Measurements from ENCODE around the gene CLEC11A.

The CLEC11A gene

GRCh38 chr19:50710094-50710493 lies 13.1 kb upstream of the CLEC11A start:
- Histone ChIP-seq H3K4me1 (ENCODE audit: control insufficient read depth, insufficient read depth, low read length) (no peaks in the 10 kb centered on the region), H3K9ac (ENCODE audit: low read length) (no peak overlapping the region), H3K27me3 (ENCODE audit: control insufficient read depth, insufficient read depth, low read length) (peaks cover 4% of the 10 kb centered on the region), H3K4me3 (ENCODE audit: low read length) (no peak overlapping the region), H3K9me3 (ENCODE audit: control insufficient read depth, low read length) (no peaks in the 10 kb centered on the region), H3K36me3 (ENCODE audit: control insufficient read depth, insufficient read depth, low read length) (no peaks in the 10 kb centered on the region)

- Histone ChIP-seq H3K36me3 (ENCODE audit: control insufficient read depth, insufficient read depth, low read length) (no peaks in the 10 kb centered on the region), H3K4me1 (ENCODE audit: control insufficient read depth, insufficient read depth, low read length) (no peaks in the 10 kb centered on the region), H3K9ac (ENCODE audit: low read length) (no peak overlapping the region), H3K4me3 (ENCODE audit: low read length) (no peak overlapping the region), H3K9me3 (ENCODE audit: control insufficient read depth, low read length) (no peaks in the 10 kb centered on the region), H3K27me3 (ENCODE audit: control insufficient read depth, insufficient read depth, low read length) (peaks cover 4% of the 10 kb centered on the region)
Measured at GRCh38 chr19:50710612-50711011, 12.6 kb upstream of the CLEC11A start.

GRCh38 chr19:50711196-50711595 lies 12.0 kb upstream of the CLEC11A start:
- Histone ChIP-seq H3K4me1 (ENCODE audit: control insufficient read depth, insufficient read depth, low read length) (no peaks in the 10 kb centered on the region), H3K4me3 (ENCODE audit: low read length) (no peak overlapping the region)

GRCh38 chr19:50711805-50712204 lies 11.4 kb upstream of the CLEC11A start:
- H3K36me3 ChIP-seq (ENCODE audit: control insufficient read depth, insufficient read depth, low read length) = no peaks in the 10 kb centered on the region
- H3K9ac ChIP-seq (ENCODE audit: low read length) = no peak overlapping the region
- no peaks in the 10 kb centered on the region for H3K9me3 ChIP-seq (ENCODE audit: control insufficient read depth, low read length)
- no peaks in the 10 kb centered on the region for H3K4me1 ChIP-seq (ENCODE audit: control insufficient read depth, insufficient read depth, low read length)
- peaks cover 4% of the 10 kb centered on the region for H3K27me3 ChIP-seq (ENCODE audit: control insufficient read depth, insufficient read depth, low read length)
- no peak overlapping the region for H3K4me3 ChIP-seq (ENCODE audit: low read length)

More at GRCh38 chr19:50711196-50711595, 12.0 kb upstream of the CLEC11A start:
- no peaks in the 10 kb centered on the region for H3K9me3 ChIP-seq (ENCODE audit: control insufficient read depth, low read length)
- H3K27me3 ChIP-seq (ENCODE audit: control insufficient read depth, insufficient read depth, low read length) = peaks cover 4% of the 10 kb centered on the region
- H3K36me3 ChIP-seq (ENCODE audit: control insufficient read depth, insufficient read depth, low read length) = no peaks in the 10 kb centered on the region
- H3K9ac ChIP-seq (ENCODE audit: low read length) = no peak overlapping the region

- H3K9me3 ChIP-seq (ENCODE audit: control insufficient read depth, low read length) = no peaks in the 10 kb centered on the region
- H3K27me3 ChIP-seq (ENCODE audit: control insufficient read depth, insufficient read depth, low read length) = peaks cover 13% of the 10 kb centered on the region
- H3K36me3 ChIP-seq (ENCODE audit: control insufficient read depth, insufficient read depth, low read length) = no peaks in the 10 kb centered on the region
- no peaks in the 10 kb centered on the region for H3K4me1 ChIP-seq (ENCODE audit: control insufficient read depth, insufficient read depth, low read length)
- H3K4me3 ChIP-seq (ENCODE audit: low read length) = no peak overlapping the region
- H3K9ac ChIP-seq (ENCODE audit: low read length) = no peak overlapping the region
Measured at GRCh38 chr19:50712833-50713232, 10.3 kb upstream of the CLEC11A start.

- Histone ChIP-seq H3K4me3 (ENCODE audit: low read length) (no peak overlapping the region), H3K27me3 (ENCODE audit: control insufficient read depth, insufficient read depth, low read length) (peaks cover 20% of the 10 kb centered on the region), H3K4me1 (ENCODE audit: control insufficient read depth, insufficient read depth, low read length) (no peaks in the 10 kb centered on the region)
Measured at GRCh38 chr19:50713556-50714236, 9.5 kb upstream of the CLEC11A start.

GRCh38 chr19:50716178-50717025 lies 6.8 kb upstream of the CLEC11A start:
- H3K9ac ChIP-seq (ENCODE audit: low read length) = no peak overlapping the region
- peaks cover 35% of the 10 kb centered on the region for H3K27me3 ChIP-seq (ENCODE audit: control insufficient read depth, insufficient read depth, low read length)
- no peak overlapping the region for H3K4me3 ChIP-seq (ENCODE audit: low read length)
- no peaks in the 10 kb centered on the region for H3K36me3 ChIP-seq (ENCODE audit: control insufficient read depth, insufficient read depth, low read length)
- H3K9me3 ChIP-seq (ENCODE audit: control insufficient read depth, low read length) = no peaks in the 10 kb centered on the region
- no peaks in the 10 kb centered on the region for H3K4me1 ChIP-seq (ENCODE audit: control insufficient read depth, insufficient read depth, low read length)

More at GRCh38 chr19:50713556-50714236, 9.5 kb upstream of the CLEC11A start:
- Histone ChIP-seq H3K9me3 (ENCODE audit: control insufficient read depth, low read length) (no peaks in the 10 kb centered on the region), H3K36me3 (ENCODE audit: control insufficient read depth, insufficient read depth, low read length) (no peaks in the 10 kb centered on the region), H3K9ac (ENCODE audit: low read length) (no peak overlapping the region)

GRCh38 chr19:50717026-50717723 lies 6.0 kb upstream of the CLEC11A start:
- H3K9ac ChIP-seq (ENCODE audit: low read length) = no peak overlapping the region
- no peaks in the 10 kb centered on the region for H3K4me1 ChIP-seq (ENCODE audit: control insufficient read depth, insufficient read depth, low read length)
- H3K4me3 ChIP-seq (ENCODE audit: low read length) = no peak overlapping the region
- H3K9me3 ChIP-seq (ENCODE audit: control insufficient read depth, low read length) = no peaks in the 10 kb centered on the region
- H3K36me3 ChIP-seq (ENCODE audit: control insufficient read depth, insufficient read depth, low read length) = no peaks in the 10 kb centered on the region
- H3K27me3 ChIP-seq (ENCODE audit: control insufficient read depth, insufficient read depth, low read length) = peaks cover 39% of the 10 kb centered on the region

- no peaks in the 10 kb centered on the region for H3K36me3 ChIP-seq (ENCODE audit: control insufficient read depth, insufficient read depth, low read length)
- peaks cover 46% of the 10 kb centered on the region for H3K27me3 ChIP-seq (ENCODE audit: control insufficient read depth, insufficient read depth, low read length)
- no peak overlapping the region for H3K9ac ChIP-seq (ENCODE audit: low read length)
- H3K4me1 ChIP-seq (ENCODE audit: control insufficient read depth, insufficient read depth, low read length) = no peaks in the 10 kb centered on the region
- H3K4me3 ChIP-seq (ENCODE audit: low read length) = no peak overlapping the region
- H3K9me3 ChIP-seq (ENCODE audit: control insufficient read depth, low read length) = no peaks in the 10 kb centered on the region
Measured at GRCh38 chr19:50717891-50718254, 5.3 kb upstream of the CLEC11A start.

GRCh38 chr19:50718255-50719118 lies 4.7 kb upstream of the CLEC11A start:
- Histone ChIP-seq H3K9ac (ENCODE audit: low read length) (no peak overlapping the region), H3K9me3 (ENCODE audit: control insufficient read depth, low read length) (no peaks in the 10 kb centered on the region), H3K27me3 (ENCODE audit: control insufficient read depth, insufficient read depth, low read length) (peaks cover 52% of the 10 kb centered on the region), H3K36me3 (ENCODE audit: control insufficient read depth, insufficient read depth, low read length) (no peaks in the 10 kb centered on the region), H3K4me3 (ENCODE audit: low read length) (no peak overlapping the region), H3K4me1 (ENCODE audit: control insufficient read depth, insufficient read depth, low read length) (no peaks in the 10 kb centered on the region)

GRCh38 chr19:50719119-50719435 lies 4.1 kb upstream of the CLEC11A start:
- H3K9ac ChIP-seq (ENCODE audit: low read length) = no peak overlapping the region
- H3K4me1 ChIP-seq (ENCODE audit: control insufficient read depth, insufficient read depth, low read length) = peaks cover 2% of the 10 kb centered on the region
- H3K4me3 ChIP-seq (ENCODE audit: low read length) = no peak overlapping the region
- no peaks in the 10 kb centered on the region for H3K36me3 ChIP-seq (ENCODE audit: control insufficient read depth, insufficient read depth, low read length)
- no peaks in the 10 kb centered on the region for H3K9me3 ChIP-seq (ENCODE audit: control insufficient read depth, low read length)
- peaks cover 53% of the 10 kb centered on the region for H3K27me3 ChIP-seq (ENCODE audit: control insufficient read depth, insufficient read depth, low read length)

All from mucosa of stomach (tissue), 1 donor.